ENCODE results near the gene SIGMAR1.

SIGMAR1 gene

DNA sequence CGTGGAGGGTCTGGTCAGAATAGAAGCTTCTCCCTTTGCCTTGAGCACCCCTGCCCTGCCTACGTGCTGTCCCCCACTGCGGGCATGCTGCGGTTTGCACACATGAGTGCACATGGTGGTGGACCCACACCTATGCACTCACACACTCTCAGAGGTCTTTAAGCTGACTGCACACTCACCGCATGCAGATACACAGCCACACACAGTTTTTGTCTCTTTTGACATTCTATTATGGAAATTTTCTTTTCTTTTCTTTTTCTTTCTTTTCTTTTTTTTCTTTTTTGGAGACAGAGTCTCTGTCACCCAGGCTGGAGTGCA is 8.1 kb downstream of the SIGMAR1 start:
- no peak for DNase-seq

DNA sequence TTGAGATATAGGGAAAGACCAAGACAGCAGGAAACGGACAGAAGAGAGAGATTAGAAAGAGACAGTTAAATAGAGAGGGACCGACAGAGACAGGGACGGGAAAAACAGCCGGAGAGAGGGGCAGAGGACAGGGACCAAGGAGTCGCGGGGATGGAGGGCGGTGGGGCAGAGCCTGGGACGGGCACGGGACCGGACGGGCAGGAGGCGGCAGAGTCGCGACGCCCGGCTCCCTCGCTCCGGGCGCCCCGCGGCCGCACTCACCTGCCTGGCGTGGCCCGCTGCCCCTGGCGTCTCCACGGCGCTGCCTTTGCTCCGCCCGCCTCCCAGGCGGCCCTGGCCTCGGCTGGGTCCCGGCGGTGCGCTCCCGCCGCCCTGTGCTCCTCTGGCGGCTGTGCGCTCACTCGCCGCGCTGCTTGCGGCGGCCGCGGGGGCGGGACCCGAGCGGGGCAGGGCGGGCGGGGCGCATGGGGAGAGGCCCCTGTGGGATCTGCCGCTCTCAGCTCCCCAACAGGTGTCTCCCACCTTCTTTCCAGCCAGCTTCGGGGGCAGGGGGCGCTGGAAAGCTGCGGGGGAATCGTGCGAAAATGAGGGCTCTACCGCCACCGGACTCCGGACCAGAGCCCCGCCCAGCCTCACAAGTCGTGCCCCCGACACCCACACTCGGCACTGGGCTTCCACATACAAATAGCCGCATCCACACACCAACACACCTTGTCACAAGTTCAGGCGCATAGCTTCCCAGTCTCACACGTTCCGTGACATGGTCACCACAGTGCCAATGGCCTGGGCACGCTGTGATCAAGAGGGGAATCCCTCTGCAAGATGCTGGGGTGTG is 8.7 kb downstream of the SIGMAR1 start, which contains the start of gene ARID3C:
TSS of gene ARID3C (minus strand) at position 411 of the 835 bp plus-strand sequence. CDS start 1,052 bp downstream, outside the sequence.
- DNase-seq: no peak

DNA sequence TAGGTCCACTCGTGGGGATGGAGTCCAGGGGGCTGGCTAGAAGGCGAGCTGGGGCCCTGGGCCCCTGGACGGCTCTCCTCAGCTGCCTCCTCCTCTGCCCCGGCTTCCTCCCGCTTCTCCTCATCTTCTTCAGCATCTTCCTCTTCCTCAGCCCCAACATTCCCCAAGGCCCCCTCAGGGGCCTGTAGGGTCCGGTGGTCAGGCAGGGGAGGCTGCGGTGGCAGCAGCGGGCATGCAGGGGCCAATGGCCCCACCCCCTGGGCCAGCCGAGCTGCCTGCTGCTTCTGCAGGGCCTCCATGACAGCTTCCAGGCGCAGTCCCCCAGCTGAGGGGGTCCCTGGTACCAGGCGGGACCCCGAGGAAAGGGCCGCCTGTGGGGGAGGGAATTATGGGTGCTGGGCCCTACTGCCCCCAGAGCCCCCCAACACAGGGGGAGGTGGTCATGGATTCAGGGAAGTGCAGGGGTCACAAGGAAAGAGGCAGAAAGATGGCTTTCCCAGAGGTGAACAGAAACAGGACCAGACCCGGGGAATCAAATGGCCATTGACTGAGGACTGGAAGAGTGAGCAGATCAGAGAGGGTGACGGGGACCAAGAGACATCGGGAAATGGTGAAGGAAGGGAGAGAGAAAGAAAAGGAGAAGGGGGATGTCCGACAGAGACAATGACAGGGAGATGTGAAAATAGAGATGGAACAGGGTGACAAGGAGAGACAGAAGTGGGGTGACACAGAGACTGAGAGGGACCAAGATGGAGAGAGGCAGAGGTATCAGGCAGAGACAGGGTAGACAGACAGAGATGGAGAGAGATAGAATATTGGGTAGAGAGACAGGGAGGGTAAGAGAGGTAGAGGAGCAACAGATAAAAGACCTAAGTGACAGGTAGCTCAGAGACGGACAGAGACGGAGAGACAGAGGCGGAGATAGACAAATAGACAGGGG is 9.6 kb downstream of the SIGMAR1 start:
- no peak for DNase-seq

DNA sequence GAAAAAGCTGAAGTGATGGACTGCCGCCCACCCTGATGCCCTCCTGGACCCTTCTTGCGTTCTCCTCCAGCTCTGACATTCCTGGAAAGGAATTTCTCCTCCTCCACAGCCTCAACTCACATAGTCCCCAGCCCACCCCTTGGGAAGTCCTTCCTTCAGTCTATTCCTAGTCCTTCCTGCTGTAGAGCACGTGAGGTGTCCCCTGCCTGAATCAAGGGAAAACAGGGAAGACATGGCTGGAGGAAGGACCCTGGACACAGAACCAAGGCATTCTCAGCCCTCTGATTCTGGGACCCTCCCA is 12.5 kb downstream of the SIGMAR1 start:
- DNase-seq: no peak

DNA sequence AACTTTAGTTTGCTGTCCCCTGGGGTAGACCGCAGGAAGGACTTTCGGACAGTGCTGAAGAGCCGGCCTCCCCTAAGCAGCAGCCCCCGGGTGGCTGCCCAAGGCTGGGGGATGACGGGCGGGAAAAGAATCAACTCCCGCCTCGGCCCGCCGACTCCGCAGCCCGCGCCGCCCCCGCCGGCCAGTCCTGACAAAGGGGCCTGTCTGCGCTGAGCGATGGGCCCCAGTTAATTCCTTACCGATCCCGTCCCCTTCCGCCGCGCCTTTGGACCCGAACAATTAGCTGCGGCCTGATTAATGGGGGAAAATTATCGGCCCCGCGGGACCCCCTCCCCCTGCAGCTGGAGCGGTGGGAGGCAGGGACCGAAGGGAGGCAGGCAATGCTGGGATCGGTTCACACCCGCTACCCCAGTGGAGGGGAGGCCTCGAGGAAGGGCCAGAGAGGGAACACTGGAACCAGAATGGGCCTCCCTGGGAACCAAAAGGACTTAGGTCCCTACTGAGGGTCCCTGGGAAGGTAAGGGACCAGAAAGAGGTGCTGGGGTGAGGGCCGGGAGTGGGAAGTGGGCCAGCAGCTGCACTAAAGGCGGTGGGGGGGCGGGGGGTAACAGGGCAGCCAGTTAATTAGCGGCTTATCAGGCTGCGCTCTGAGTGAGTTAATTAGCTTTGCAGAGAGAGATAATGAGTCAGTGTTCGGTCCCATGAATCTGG is 13.0 kb downstream of the SIGMAR1 start:
- DNase-seq: no peak

DNA sequence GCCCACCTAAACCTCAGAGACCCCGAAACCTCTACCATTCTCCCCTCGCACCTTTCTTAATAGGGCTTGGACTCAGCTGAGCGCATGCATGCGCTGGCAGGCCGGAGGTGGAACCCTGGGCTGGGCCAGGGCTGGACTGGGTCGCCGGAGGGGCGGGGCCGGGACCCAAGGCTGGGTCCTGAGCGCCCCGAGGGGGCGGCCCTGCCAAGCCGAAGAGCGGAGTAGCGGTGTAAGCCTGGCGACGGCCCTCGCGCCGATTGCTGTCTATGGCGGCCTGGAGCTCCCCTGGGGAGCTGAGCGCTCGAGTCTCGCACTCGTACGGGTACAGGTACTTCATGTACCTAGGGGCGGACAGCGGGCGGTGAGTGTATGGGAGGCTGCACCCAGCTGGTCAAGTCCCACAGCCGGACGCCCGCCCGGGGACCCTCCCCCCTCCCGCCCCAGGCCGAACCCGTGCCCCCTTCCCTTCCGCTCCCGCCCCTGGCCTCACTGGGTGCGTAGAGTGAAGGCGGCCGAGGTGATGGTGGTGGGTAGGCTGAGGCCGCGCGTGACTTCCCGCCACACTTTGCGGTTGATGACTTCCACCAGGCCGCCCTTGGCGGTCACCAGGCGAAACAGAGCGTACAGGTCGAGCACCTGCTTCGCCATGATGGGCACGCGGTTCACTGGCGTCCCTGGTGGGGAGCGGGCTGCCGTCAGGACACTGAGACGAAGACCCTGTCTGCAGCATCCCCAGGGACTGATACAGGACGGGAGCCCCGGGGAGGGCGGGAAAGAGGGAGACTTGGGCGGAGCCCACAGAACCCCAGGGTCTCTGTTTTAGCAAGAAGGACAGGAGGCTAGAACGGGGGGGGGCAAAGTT is 14.0 kb downstream of the SIGMAR1 start:
- DNase-seq: no peak

DNA sequence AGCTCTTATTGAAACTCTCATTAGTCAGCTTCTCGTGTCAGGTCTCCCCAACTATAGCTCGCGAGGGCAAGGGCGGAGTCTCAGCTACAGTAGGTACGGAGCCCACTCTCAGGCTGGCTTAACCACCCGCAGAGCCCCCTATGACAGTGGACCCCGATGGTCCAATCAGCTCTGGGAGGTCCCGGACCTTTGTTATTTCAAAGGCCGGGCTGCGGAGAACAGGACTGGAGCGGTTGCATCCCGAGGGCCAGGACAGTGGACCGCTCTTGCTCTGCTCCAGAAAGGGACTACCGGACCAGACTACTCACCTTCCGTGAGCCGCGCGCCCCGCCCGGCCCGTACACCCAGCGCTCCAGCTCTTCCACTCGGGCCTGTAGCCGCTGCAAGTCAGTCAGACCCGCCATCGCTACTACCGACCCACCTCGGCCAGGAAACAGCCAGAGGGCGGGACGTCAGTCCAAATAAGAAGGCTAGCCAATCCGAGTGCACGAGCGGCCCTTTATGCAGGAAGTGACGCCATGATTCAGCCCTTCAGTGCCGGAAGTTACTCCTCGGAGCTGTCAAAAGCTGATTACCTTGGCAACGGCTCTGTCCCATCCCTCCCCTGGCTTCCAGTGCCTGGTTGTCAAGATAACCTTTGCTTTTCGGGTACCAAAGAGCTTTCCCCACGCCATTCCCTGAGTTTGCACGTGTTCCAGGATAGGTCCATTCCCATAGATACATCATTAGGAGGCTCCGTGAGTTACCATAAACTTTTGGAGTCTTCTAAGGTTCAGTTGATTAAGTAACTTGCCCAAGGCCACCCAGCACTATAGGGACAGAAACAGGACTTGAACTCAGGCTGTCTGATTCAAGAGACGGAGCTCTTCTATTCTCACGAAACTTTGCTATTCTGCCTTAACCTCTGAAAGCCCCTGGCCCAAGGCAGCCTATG is 17.3 kb downstream of the SIGMAR1 start, which contains the start of gene DCTN3:
TSS of gene DCTN3 (minus strand) at position 435 of the 934 bp plus-strand sequence. CDS start at position 404, 31 bp downstream.
- DNase-seq: no peak

DNA sequence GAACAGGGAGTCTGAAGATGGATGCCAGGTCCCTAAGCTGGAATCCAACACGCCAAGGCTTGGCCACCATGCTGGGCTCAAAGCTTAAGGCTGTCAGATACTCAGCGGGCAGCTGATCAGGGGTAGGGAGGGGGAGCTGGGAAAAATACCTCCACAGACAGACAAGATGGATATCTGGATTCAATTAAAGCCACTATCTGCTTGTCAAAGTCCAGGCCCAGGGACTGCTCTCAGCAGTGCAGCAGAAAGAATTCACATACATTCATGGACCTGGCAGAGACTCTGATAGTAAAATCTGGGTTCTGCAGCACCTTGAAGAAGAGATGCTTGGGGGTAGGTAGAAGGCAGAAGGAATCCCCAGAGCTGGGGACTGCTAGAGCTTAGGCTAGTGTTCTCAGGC is 22.5 kb downstream of the SIGMAR1 start:
- no peak for DNase-seq

DNA sequence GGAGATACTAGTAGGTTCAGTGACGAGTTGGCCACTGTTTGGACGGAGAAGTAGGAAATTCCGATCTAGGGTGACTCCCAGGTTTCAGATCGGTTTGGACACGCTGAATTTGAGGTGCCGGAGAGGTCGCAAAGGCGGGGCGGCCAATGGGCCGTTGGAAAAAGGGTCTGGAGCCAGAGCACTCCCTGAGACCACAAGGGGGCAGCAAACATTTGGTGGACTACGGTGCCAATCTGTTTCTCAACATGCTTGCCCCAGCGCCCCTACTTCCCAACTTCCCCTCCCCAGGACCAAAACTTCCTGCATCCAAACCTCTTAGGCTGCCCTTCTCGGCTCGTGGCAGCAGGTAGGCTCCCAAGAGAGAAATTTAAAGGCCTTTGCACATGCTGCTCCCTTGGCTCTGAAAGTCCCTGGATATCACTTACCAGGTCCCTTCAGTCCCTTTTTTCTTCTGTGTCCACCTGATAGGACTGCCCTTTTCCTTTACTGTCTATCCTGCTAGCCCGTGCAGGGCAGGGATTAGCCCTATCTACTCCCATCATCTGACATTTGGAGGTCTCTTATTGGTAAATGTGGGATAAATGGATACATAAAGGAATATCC is 24.7 kb downstream of the SIGMAR1 start:
- DNase-seq: no peak

DNA sequence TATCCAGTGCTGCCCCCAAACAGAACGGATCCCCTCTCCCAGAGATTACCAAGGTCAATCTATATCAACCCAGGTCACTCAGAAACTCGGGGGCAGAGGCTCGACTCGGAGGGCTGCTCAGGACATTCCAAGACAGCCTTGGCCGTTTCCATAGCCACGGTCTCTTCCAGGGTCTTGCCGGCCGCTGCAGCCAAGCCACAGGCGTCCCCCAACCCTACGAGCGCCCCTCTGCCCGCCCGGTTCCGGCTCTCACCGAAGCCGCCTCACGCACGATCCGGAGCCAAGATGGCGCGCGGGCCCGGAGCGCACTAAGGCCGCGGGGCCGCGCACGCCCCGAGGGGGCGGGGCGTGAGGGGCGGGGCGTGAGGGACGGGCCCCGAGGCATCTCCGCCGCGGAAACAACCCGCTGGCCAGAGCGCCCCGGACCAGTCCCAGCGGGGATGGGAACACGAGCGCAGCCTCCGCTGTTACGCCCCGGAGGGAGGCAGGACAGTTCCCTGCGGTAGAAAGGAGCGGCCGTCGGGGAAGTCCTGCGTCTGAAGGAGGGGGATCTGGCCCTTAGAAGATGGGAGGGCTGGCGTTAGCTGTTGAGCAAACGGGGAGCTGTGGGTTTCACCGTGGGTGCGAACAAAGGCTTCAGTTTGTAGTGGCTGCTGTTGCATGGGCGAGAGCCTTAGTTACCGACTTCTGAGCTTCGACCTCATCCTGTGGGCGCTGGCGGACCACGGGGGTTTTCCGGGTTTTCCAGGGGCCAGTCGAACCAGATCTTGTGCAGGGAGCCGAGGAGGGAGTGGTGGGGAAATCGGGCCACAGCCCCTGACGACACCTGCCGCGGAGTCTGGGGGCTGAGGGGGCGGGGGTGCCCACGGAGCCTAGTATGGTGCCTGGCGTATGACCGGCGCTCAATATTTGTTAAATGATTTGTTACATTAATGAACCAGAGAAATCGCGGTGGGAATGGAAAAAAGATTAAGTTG is 25.5 kb downstream of the SIGMAR1 start, which contains the start of gene RPP25L:
TSS of gene RPP25L (minus strand) at position 287 of the 977 bp plus-strand sequence. CDS start 801 bp downstream, outside the sequence.
- no peak for DNase-seq

DNA sequence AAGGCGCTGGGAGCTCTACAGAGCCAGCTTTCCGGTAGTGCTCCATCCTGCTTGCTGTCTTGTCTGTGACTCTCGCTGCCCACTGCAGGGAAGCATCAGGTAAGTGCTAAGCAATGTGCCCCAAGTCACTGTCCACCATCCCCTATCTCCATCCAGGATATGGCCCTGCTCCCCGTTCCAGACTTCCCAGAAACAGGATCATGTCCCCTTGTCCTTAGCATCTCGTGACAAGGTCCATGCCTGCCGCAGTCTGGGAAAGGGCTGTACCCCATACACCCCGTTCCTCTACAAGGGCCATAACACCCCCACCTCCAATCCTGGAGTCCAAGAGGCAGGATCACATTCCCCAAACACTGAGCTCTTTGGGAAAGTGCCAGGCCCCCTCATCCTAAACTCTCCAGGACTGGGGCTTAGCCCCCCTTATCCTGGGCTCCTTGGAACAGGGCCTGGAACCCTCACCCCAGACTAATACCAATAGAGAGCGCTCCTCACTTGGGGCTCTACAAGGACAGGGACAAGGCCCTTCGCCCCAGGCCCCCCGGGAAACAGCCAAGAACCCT is 26.3 kb downstream of the SIGMAR1 start:
- no peak for DNase-seq

DNA sequence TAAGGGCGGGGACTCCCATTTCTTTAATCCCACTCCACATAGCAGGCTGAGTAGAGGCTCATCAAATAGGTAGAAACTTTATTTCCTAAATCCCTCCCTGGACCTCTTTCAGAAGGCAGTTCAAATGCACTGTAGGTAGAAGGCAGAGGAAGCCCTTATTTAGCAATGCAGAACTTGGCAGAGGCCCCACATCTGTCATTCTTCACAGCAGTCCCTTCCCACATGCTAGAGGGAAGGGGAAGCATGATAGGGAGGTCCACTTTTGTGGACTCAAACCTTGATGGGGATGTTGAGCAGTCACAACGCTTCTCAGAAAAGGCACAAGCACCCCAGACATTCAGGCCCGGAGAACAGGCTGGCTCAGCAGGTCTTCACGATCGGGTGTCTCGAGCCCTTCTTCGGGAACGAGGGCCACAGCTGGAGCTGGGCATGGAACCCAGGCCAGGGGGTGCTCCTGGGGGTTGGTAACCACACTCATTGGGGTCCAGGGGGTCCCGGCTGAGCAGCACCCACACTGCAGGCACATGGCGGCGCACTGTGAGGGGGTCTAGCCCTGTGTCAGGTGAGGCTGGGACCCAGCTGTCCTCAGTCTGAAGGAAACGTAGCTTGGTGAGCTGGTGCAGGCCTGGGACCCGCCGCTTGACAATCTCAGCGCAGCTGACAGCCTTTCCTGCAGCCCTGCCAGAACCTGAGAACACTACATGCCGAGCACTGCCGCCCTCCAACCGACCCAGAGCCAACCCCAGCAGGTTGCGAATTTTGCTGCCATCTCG is 27.0 kb downstream of the SIGMAR1 start:
- no peak for DNase-seq

DNA sequence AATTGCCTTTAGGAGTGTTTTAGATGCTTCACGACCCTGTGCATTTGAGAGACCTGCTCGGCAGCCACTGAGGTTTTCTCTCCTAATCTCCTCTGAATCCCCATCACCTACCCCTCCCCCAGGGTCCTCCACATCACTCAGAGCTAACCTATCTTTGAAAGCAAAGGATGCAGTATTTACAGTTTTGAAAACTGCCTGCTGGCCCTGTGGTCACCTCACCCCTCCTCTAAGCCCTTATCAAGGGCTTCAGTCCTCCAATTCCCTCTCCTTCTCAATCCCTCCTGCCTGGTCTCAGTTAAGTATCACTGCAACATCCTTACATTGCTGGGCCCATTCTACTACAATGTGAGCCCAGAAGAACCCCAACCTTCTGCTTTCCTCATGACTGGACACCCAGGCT is 30.3 kb downstream of the SIGMAR1 start:
- DNase-seq: no peak

DNA sequence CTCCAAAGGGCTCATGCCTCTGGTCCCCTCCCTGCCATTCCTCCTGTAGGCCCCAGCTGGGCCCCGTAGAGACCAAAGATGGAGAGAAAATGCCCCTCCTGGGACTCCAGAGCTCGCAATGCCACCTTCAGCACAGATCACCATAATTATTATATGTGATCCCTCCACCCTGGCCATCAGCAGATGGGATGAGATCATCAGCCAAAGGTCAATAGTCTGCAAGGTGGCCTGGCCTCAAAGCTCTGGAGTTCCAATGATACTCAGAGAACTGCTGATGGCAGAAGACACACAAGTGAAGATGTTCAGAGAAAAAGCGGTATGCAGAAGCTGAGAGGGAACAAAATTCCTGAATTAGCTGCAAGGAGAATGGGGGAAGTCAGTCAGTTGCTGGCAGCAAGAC is 30.7 kb downstream of the SIGMAR1 start:
- DNase-seq: no peak

DNA sequence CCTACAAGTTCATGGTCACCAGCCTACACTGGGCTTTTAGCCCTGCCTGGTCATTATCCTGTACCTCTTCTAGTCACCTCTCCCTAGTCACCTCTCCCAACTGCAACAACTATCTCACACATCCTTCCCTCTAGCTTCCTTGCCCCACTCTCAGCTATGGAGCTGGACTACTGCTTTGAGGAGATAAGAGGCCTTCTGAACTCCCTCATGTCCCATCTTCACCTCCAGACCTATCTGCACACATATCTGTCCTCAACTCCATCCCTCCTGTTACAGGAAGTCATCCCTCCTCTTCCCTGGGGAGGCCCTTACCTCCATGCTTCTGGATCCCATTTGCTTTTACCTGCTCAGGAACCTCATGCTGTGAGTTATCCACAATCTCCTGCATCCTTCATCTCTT is 31.4 kb downstream of the SIGMAR1 start:
- DNase-seq: no peak

DNA sequence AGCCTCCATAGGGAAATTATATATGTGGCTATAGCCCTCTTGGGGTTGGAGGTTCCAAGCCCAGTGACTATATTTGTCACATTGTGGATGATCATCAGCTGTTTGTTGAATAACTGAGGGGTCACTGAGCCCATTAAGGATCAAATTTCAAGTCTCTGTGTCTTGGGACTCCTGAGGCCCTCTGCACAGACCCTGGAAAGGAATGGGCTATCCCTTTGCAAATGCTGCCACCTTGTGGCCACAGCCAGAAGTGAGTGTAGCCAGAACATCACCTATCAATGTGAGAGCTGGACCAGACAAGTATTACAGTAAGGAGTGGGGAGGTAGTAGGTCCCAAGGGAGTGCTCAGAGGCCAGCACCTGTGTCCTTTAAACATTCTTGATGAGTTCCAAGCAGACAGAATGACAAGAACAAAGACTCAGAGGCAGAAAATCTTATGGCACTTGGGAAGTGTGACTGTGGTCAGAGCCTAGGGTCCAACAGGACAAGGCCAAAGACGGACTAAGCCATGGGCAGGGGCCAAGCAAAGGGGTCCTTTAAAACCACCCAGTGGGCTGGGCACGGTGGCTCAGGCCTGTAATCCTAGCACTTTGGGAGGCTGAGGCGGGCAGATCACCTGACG is 33.9 kb downstream of the SIGMAR1 start:
- no peak for DNase-seq

DNA sequence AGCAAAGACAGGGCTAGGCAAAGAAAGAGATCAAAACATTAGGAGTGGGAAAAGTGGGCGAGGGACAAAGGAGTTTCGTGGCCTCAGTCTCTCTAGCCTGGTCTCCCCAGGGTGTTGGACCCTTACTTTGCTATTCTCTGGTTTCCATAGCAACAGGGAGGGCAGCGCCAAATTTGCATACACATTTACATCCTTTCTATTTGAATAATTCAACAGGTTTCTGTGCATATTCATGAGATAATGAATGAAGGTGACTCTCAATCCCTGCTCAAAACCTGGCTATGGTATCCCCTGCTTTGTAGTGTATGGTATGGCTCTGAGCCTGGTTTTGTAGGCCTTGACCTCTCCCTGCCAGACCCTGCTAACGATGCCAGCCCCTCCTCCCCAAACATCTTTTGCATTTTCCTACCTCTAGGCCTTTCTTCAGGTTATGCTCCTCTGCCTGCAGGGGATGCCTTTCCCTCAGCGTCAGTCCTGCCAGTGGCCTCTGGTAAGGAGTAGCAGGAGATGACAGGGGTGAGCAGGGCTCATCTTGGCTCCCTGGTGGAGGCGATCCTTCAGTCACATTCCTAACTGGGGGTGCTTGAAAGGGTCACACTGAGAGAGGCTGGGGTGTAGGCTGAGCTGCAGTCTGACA is 35.5 kb downstream of the SIGMAR1 start:
- DNase-seq: no peak

Data from NCI-H1417 treated with DMSO at 0.1 percent for 48 hours (cell line).